ENCODE data around the gene MAVS.

GRCh38 chr20:3800256-3800877 lies 46.3 kb upstream of the MAVS start:
- TF ChIP-seq CTCF (IDR thresholded peaks at IDR 0.05; ENCODE audit: low read depth, low read length) (no peak), POLR2A (IDR thresholded peaks at IDR 0.05; ENCODE audit: extremely low read depth, insufficient read length) (no peak)
